ENCODE results near the gene LIF. TPM values are rescaled to one million over a fixed set of nuclear protein-coding genes. Genes with fewer than 3 reads are reported as not detected.

LIF gene
- total RNA-seq, 2 donors from 2014 or later: 175 to 300 TPM

DNA sequence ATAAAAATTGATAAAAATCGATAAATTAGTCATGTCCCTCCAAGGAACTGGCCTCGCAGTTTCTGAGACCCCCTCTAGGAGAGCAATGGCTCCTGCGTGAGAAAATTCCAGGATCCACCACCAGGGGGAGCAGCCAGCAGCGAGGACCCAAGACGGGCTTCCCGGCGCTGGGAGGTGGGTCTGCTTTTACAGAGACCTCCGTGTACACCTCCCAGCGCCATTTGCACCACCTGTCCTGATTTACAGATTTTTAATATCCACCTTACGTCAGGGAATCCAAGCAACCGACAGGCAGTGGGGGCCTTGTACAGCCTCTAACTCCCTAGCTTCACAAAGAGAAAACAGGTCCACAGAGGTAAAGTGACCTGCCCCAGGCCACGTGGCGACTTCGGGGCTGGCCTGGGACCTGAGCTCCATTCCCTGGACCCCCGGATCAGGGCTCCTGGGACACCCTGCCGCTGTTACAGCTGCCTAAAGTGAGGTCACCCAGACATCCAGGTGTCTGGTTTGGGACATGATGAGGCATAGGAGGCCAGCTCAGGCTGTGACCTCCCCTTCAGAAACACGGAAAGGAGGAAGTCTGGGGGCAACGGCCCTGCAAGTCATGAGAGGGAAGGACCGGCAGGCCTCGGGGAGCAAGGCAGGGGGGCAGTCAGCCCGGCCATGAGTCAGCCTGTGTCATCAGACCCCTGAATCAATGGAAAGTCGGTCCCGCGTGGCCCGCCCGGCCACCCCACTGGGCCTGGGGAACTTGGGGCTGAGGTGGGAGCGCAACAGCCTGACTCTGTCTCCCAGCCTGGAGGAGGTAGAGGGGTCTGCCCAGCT lies 16.6 kb upstream of the LIF start:
- no peaks in the 10 kb centered on the region for H3K27me3 Mint-ChIP-seq
- peaks cover 23% of the 10 kb centered on the region for H3K4me1 Mint-ChIP-seq
- H3K36me3 Mint-ChIP-seq (ENCODE audit: low read depth): peaks cover 63% of the 10 kb centered on the region
- H3K9me3 Mint-ChIP-seq: no peaks in the 10 kb centered on the region
- ATAC-seq (replicated peaks): no peak
- H3K27ac Mint-ChIP-seq: peak overlapping the region; percentile 78
- H3K4me3 Mint-ChIP-seq: peak overlapping the region; percentile 95

DNA sequence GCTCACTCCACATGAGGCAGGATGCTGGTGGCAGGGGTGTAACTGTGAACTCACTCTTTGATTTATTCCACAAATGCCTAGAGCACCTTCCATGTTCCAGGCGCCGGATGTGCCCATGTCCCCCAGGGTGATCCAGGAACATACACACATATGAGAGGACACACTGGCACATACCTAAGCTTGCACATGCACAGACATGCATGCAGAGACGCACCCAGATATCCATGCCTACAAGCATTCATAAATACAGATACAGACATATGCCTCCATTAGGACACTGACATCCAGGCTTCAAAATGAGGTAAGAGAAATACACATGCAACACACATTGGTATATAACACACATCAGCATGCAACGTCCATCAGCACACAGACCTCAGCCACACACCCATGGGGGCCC lies 15.6 kb upstream of the LIF start:
- H3K27me3 Mint-ChIP-seq: no peaks in the 10 kb centered on the region
- peaks cover 22% of the 10 kb centered on the region for H3K4me1 Mint-ChIP-seq
- no peak for ATAC-seq (replicated peaks)
- H3K4me3 Mint-ChIP-seq: peak overlapping the region; percentile 95
- peaks cover 54% of the 10 kb centered on the region for H3K36me3 Mint-ChIP-seq (ENCODE audit: low read depth)
- H3K27ac Mint-ChIP-seq: peak overlapping the region; percentile 78
- H3K9me3 Mint-ChIP-seq: no peaks in the 10 kb centered on the region

- H3K4me1 Mint-ChIP-seq: peaks cover 22% of the 10 kb centered on the region
- no peak for ATAC-seq (replicated peaks)
- H3K36me3 Mint-ChIP-seq (ENCODE audit: low read depth): peaks cover 44% of the 10 kb centered on the region
These were observed 14.6 kb upstream of the LIF start for GRCh38 chr22:30261134-30261533.

GRCh38 chr22:30260682-30261081 lies 14.1 kb upstream of the LIF start:
- H3K27me3 Mint-ChIP-seq: no peaks in the 10 kb centered on the region
- peaks cover 22% of the 10 kb centered on the region for H3K4me1 Mint-ChIP-seq
- H3K27ac Mint-ChIP-seq: peak overlapping the region; percentile 2
- H3K9me3 Mint-ChIP-seq: no peaks in the 10 kb centered on the region
- peaks cover 39% of the 10 kb centered on the region for H3K36me3 Mint-ChIP-seq (ENCODE audit: low read depth)
- no peak for ATAC-seq (replicated peaks)
- no peak overlapping the region for H3K4me3 Mint-ChIP-seq

More at GRCh38 chr22:30261134-30261533, 14.6 kb upstream of the LIF start:
- Mint-ChIP-seq H3K27ac (peak overlapping the region; percentile 2), H3K27me3 (no peaks in the 10 kb centered on the region), H3K4me3 (no peak overlapping the region), H3K9me3 (no peaks in the 10 kb centered on the region)

DNA sequence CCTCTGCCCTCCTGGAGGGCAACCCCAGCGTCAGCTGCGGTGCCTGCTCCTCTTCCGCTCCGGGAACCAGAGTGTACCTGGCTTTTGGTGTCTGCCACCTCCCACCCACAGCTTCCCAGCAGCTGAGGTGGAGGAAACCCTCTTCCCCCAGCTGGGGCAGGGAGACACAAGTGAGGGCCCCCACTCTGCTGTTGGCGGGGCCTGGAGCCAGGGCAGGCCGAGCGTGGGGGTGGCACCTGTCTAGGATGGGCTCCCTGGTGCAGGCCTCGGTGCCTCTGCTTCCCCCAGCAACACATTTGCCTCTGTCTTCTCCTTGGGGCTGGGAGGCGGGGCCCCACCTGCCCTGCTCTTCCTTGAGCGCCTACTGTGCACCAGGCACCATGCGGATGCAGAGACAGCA lies 13.7 kb upstream of the LIF start:
- Mint-ChIP-seq H3K9me3 (no peaks in the 10 kb centered on the region), H3K4me1 (peaks cover 22% of the 10 kb centered on the region), H3K36me3 (ENCODE audit: low read depth) (peaks cover 35% of the 10 kb centered on the region), H3K27me3 (no peaks in the 10 kb centered on the region), H3K27ac (no peak overlapping the region), H3K4me3 (no peak overlapping the region)
- ATAC-seq (replicated peaks): no peak

DNA sequence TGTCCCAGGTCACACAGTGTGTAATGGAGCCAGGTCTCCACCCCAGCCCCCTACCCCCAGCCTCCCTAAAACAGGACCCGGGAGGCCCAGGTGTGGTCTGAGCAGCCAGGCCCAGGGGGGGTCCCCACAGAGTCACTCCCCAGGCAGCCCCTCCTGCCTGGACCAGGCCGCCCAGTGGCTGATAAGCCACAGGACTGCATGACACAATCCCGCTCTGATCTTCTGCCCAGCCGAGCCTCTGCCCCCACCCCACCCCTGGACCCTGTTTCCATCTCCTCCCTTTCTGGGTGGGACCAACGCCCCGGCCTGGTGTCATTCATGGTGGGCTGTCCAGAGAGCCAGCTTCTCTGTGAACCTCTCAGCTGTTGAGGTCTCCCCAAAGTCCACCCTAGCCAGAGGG lies 7.8 kb upstream of the LIF start:
- no peak for ATAC-seq (replicated peaks)
- no peaks in the 10 kb centered on the region for H3K27me3 Mint-ChIP-seq

DNA sequence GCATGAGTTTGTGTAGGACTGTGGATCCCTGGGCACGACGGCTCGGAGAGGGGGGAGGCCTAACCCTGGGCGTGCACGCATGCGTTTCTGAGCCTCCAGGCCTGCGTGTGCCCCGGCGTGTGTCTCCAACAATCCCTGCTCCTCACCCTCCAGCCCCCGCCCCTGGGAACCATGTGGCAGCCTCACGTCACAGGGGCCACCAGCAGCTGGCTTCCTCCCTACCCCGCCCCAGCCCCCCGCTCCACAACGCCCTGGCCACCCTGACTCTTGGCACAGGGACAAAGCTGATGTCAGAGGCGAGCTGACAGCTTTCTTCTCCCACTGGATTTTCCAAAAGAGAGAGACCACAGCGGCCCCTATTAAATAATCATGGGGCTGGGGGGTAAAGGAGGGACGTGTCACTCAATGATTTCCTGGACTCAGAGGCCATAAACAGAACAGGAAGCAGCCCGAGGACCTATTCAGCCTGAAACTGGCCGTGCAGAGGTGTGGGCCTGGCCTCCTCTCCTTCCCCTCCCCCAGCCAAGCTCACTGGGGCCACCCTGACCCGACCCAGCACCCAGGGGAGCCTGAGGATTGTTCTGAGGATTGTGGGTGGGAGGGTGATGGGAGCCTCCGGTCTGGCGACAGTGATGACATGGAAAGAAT lies 6.8 kb upstream of the LIF start:
- Mint-ChIP-seq H3K27ac (no peak overlapping the region), H3K9me3 (no peaks in the 10 kb centered on the region)

More for the DNA sequence above, 7.8 kb upstream of the LIF start:
- Mint-ChIP-seq H3K4me3 (no peak overlapping the region), H3K36me3 (ENCODE audit: low read depth) (no peaks in the 10 kb centered on the region), H3K27ac (no peak overlapping the region), H3K4me1 (peaks cover 7% of the 10 kb centered on the region), H3K9me3 (no peaks in the 10 kb centered on the region)

GRCh38 chr22:30252411-30253204 lies 6.0 kb upstream of the LIF start:
- Mint-ChIP-seq H3K4me3 (no peak overlapping the region), H3K9me3 (no peaks in the 10 kb centered on the region), H3K36me3 (ENCODE audit: low read depth) (no peaks in the 10 kb centered on the region), H3K4me1 (peaks cover 14% of the 10 kb centered on the region), H3K27me3 (no peaks in the 10 kb centered on the region), H3K27ac (no peak overlapping the region)
- no peak for ATAC-seq (replicated peaks)

More for the DNA sequence above, 6.8 kb upstream of the LIF start:
- Mint-ChIP-seq H3K36me3 (ENCODE audit: low read depth) (no peaks in the 10 kb centered on the region), H3K27me3 (no peaks in the 10 kb centered on the region), H3K4me3 (no peak overlapping the region), H3K4me1 (peaks cover 11% of the 10 kb centered on the region)
- ATAC-seq (replicated peaks): no peak

- H3K27ac Mint-ChIP-seq: no peak overlapping the region
- peaks cover 2% of the 10 kb centered on the region for H3K36me3 Mint-ChIP-seq (ENCODE audit: low read depth)
- no peaks in the 10 kb centered on the region for H3K27me3 Mint-ChIP-seq
- no peak for ATAC-seq (replicated peaks)
- H3K9me3 Mint-ChIP-seq: no peaks in the 10 kb centered on the region
- no peak overlapping the region for H3K4me3 Mint-ChIP-seq
- H3K4me1 Mint-ChIP-seq: peaks cover 18% of the 10 kb centered on the region
These were observed 5.2 kb upstream of the LIF start for GRCh38 chr22:30251711-30252110.

GRCh38 chr22:30250661-30251267 lies 4.2 kb upstream of the LIF start:
- Mint-ChIP-seq H3K9me3 (no peaks in the 10 kb centered on the region), H3K4me3 (peak overlapping the region; percentile 54), H3K4me1 (peaks cover 22% of the 10 kb centered on the region), H3K27me3 (no peaks in the 10 kb centered on the region), H3K36me3 (ENCODE audit: low read depth) (peaks cover 12% of the 10 kb centered on the region), H3K27ac (peak overlapping the region; percentile 36)
- ATAC-seq (replicated peaks): peak; percentile 80

DNA sequence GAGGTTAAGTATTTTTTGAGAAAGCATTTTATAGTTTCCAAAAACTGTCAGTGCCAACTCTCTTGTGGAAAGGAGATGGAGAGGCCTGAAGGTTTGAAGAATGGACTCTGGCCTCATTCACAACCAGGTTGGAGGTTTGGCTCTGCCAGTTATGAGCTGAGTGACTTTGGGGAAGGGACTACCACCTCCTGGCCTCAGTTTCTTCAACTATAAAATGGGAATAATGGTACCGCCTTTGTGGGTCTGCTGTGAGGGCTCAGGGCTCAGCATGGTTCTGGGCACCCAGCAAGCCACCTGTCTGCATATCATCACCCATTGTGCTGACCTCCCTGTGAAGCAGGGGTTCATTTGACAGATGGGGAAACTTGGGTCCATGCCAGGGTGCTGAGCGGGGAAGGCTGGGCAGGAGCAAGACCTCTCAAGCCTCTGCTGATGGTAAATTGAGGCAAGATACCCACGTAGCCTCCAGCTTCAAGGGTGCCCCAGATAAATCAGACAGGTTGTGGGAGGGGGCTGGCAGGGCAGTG lies 3.5 kb upstream of the LIF start:
- ATAC-seq (replicated peaks): no peak
- Mint-ChIP-seq H3K27me3 (no peaks in the 10 kb centered on the region), H3K4me1 (peaks cover 22% of the 10 kb centered on the region), H3K9me3 (no peaks in the 10 kb centered on the region), H3K36me3 (ENCODE audit: low read depth) (peaks cover 18% of the 10 kb centered on the region), H3K27ac (peak overlapping the region; percentile 36), H3K4me3 (peak overlapping the region; percentile 54)

DNA sequence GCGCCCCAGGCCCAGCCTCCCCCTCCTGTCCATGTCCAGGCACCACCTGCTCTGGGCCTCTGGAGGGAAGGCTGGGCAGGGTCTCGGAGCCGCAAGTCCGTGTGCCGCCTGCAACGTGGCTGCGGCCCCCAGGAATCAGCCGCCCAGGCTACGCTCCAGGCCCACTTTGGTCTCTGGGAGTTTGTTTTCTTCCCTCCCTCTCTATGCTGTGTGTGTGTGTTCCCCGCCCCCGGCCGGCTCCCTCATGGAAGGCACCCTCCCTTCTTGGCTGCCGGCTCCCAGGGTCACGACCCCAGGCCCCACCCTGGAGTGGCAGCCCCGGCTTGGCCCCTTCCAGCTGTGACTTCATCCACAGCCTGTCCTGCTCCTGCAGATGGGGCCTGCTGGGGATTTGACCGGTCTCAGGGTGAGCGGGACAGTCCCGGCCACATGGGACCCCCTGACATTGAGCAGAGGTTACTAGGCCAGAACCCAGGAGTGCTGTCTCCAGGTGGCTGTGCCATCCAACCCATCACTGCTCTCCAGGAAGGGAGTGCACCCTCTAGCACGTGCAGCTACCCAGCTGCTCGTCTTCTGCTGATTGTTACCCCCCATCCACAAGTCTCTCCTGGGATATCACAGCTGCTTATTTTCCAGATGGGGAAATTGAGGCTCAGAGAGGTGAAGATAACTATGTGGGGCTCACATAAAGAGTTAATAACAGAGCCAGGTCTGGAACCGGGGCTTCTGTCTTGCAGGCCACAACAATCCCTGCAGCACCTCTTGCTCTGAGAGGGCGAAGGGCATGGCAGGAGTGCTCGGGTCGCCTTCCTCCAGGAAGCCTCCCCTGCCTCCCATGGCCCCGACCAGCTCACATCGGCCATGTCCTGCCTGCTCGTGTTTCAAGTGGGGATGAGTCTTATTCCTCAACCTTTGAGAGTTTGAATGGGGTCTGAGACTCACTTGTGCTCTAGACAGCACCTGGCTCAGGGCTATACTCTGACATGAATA lies 2.8 kb upstream of the LIF start:
- Mint-ChIP-seq H3K9me3 (no peaks in the 10 kb centered on the region), H3K27ac (peak overlapping the region; percentile 36), H3K4me3 (peak overlapping the region; percentile 54), H3K4me1 (peaks cover 22% of the 10 kb centered on the region), H3K36me3 (ENCODE audit: low read depth) (peaks cover 26% of the 10 kb centered on the region), H3K27me3 (no peaks in the 10 kb centered on the region)
- no peak for ATAC-seq (replicated peaks)

DNA sequence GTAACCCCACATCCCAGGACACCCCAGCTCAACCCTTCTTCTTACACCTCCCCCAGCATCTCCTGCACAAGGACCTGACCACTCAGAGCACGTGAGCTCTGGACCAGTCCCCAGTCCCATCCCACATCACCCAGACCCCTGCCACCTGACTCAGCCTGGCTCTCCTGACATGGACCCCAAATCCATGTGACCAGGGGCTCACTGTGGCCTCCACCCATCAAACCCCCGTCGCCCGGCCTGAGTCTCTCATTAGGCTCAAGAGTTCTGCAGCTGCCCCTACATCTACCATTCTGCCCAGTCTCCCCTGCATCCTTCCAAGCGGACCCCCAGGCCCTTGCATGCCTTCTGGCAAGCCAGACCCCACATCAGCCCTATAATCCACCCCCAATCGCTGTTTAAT lies 1.9 kb upstream of the LIF start:
- Mint-ChIP-seq H3K9me3 (no peaks in the 10 kb centered on the region), H3K27ac (peak overlapping the region; percentile 32), H3K27me3 (no peaks in the 10 kb centered on the region), H3K4me3 (peak overlapping the region; percentile 80), H3K4me1 (peaks cover 22% of the 10 kb centered on the region), H3K36me3 (ENCODE audit: low read depth) (peaks cover 35% of the 10 kb centered on the region)
- no peak for ATAC-seq (replicated peaks)

All from activated T-helper 17 cell treated with anti-CD3 and anti-CD28 coated beads, Interleukin-2, amount 50 U/mL, for 72 hours (primary cell).